Activated CD4-positive, alpha-beta T cell treated with anti-CD3 and anti-CD28 coated beads, Interleukin-2, amount 50 U/mL, for 4 hours (primary cell): Measurements from ENCODE around the gene OR5AU1.
"Not testable (repeated sequence)": the region's sequence is repeated elsewhere in the genome, so short reads cannot be mapped to it uniquely, and the experiment has no call there.

Experiments
- DNase-seq, 2 experiments: peaks; one replicate each; pipeline ENCODE4 v3.0.0-alpha.2; 2020

The OR5AU1 gene

DNA sequence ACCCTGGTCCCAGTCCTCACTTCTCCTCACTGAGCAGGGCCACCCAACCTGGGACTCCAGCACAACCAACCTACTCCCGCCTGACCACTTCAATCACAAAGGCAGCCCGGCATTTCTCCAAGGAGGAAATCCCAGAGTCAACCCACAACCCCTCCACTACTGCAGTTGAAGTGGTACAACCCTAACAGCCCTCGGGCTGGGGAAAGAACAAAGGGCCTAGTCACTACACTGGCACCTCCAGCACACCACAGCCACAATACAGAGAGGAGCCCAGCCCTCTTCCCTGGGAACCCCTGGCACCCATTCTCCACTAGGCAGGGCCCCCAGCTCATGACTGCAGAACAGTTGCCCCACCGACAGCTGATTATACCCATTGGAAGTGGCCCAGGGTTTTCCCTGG, 13.7 kb upstream of the OR5AU1 start:
- DNase-seq: no peak

DNA sequence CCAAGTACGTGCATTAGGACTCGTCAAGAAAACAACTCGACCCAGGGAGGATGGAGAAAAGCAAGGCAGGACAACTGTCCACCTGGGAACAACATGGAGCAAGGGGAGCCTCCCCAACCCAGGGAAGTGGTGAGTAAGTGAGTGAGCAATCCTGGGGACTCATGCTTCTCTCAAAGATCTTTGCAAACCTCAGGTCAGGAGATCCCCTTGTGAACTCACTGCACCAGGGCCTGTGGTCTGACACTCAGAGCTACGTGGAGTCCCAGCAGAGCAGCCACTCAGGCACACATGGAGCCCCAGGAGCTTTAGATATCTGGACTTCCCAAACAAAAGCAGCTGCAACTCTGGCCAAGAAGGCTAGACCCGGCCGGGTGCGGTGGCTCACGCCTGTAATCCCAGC, 12.2 kb upstream of the OR5AU1 start:
- DNase-seq: no peak

DNA sequence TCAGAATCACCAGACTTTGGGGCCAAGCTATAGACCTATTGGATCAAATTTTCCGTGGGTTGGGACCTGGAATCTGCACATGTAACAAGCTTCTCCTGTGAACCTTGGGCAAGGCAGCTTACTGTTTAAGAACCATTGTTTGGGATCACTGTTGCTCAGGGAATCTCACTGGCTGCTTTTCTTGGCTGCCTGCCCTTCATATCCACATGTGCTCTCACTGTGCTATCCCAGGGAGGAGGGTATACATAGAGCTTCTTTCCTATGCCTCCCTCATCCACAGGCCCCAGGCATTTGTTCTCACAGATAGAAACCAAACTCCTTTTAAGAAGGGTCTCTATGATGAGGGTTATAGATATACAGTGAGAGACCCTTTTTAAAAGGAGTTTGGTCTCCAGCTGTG, 9.8 kb upstream of the OR5AU1 start:
- DNase-seq: not testable (repeated sequence)

DNA sequence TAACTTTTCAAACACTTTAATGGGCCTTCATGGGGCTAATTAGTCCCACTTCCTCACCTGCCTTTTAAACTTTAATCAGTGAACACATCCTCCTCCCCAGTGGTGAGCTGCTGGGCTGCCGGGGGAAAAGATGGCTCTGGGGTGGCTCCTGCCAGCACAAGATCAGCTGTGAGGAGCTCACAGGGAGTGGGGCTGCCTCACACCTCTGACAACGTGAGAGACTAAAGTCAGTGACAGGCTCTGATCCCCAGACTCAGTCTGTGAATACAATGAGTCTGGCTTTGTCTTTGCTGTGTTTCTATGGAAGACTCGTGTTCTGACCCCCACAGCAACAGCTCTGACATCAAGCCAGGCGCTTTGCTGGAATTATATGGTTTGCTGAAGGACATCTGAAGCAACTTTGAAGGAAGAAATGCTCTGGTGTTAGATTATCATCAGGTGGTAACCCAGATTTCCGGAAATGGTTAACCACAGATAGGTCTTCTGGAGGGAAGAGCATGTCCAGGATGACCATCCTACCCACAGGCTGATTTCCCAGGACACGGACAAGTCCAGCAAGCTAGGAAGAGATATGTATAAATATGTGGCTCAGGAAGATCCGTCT, 9.2 kb upstream of the OR5AU1 start:
- not testable (repeated sequence) for DNase-seq

DNA sequence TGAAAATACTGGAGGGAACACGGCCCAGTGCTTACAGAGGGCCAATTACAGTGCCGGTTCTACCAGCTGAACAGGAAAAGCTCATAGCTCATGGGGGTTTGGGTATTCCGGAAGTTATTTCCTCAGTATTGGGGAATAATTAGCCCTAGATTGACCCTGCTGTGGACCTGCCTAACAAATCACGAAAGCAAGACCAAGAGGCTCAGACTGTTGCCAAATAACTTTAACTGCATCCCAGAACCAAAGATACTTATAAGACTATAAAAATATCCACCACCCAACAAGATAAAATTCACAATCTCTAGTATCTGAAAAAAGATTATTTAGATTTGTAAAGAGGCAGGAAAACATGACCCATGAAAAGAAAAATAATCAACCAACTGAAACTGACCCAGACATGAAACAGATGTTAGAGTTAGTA, 8.0 kb upstream of the OR5AU1 start:
- DNase-seq: no peak

DNA sequence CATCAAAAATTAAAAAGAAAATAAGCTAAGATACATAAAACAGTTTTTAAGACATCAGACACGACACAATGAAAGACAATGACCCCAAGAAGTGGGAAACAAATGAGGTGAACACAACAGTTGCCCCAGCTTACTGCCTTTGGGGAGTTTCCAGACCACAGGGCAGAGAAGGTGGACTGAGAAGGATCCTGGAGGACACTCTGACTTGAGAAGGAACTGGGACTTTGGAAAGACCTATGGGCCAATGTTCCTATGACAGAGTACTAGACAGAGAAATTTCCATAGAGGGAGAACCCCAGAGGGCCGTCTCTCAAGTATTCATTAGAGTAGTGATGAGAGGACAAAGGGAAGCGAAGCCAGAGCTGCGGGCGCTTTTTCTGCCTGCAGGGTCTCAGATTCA, 6.2 kb upstream of the OR5AU1 start:
- no peak for DNase-seq

DNA sequence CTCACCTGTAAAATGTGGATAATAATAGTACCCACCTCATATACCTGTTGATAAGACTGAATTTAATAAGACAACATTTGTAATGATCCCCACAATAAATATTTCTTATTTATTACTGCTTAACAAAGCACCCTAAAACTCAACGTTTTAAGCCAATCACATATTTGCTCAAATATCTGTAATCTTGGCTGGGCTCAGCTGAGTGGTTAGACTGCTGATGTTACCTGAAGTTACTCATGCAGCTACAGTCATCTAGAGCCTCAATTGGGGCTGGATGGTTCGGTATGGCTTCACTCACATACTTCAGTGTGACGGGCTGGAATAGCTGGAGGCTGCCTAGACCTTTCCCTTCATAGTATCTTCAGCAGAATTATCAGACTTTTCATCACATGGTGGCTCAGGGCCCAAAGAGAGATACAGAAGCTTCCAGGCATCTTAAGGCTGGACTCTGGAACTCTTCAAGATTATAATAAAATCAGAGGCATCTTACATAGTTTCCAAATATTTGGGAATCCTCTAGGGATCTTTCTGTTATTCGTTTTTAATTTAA, 4.3 kb upstream of the OR5AU1 start:
- no peak for DNase-seq

DNA sequence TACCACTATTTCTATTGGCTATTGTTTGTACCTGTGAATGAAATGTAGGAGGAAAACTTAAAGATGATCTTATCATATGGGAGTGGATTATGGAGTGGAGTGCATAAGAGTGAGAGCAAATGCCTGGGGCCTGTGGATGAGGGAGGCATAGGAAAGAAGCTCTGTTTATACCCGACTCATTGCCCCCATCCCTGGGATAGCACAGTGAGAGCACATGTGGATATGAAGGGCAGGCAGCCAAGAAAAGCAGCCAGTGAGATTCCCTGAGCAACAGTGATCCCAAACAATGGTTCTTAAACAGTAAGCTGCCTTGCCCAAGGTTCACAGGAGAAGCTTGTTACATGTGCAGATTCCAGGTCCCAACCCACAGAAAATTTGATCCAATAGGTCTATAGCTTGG, 2.3 kb upstream of the OR5AU1 start:
- not testable (repeated sequence) for DNase-seq

DNA sequence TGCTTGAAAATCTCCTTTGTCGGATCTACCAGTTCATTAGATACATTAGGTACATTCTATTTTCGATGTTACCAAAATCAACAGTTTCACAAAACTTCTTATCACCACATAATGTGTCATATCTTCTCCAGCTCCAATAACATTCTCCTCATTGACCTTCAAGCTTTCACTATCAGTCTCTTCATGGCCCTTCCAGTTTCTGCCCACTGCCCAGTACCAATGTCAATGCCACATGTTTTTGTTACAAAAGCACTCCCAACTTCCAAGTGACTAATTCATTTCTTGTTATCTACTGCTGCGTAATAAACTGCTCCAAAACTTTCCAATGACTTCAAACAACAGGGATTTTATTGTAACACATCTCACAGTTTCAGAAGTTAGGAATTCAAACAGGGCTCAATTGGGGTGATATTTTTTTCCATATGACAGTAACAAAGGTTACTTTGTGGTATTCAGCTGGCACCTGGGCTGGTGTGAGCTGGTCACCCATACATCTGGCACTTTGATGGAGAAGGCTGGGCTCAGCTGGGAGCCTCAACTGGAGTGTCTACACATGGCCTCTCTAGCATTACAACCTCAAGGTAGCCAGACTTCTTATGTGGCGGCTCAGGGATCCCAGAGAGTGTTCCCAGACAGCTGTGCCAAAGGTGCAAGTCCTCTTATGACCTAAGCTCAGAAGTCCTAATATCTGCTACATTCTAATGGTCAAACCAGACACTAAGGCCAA, 6.1 kb downstream of the OR5AU1 start:
- DNase-seq: no peak

DNA sequence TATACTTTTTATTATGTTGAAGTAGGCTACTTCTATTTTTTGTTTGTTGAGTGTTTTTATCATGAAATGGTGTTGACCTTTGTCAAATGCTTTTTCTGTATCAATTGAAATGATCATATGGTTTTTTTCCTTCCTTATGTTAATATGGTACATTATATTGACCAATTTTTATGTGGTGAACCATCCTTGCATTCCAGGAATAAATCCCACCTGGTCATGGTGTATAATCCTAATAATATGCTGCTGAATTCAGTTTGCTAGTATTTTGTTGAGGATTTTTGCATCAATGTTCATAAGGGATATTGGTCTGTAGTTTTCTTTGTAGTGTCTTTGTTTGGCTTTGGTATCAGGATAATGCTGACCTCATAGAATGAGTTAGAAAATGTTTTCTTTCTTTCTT, 10.4 kb downstream of the OR5AU1 start:
- no peak for DNase-seq

DNA sequence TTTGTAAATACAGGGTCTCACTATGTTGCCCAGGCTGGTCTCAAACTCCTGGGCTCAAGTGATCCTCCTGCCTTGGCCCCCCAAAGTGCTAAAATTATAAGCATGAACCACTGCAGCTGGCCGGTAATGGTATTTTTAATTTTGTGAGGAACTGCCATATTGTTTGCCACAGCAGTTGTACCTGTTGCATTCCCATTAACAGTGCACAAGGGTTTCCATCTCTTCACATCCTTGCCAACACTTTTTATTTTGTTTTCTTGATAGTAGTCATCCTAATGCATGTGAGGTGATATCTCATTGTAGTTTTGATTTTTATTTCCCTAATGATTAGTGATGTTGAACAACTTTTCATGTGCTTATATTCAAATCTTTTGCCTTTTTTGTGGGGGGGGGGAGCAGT, 13.5 kb downstream of the OR5AU1 start:
- DNase-seq: no peak

DNA sequence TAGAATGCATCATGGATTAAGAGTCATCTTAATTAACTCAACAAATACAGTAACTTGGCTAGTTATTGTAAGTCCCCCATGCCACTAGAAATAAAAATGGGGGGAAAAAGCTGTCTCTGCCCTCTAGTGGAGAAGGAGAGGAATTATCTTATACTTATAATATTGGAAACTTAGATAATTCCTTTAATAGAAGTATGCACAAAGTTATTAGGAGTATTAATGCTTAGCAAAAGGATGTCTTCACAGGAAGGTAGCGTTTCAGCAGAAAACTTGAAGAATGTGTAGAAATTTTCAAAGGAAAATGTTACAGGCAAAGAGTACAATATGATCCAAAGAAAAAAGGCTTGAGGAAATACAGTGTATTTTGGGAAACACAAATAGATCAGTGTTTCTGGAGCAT, 19.8 kb downstream of the OR5AU1 start:
- DNase-seq: no peak

DNA sequence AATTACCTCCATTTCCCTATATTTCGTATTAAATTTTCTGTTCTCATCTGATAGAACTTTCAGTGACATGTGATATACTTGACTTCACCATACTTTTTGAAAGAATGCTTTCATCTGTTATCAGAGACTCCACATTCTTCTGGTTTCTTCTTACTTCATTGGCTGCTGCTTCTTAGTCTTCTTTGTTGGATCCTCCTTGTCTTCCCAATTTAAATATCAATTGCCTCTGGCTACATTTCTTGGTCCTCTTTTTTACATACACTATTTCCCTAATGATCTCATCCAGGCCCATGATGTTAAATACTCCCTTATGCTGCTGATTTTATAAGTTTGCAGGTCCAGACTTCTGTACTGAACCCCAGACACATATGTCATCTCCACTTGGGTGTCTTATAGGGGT, 22.0 kb downstream of the OR5AU1 start:
- no peak for DNase-seq

DNA sequence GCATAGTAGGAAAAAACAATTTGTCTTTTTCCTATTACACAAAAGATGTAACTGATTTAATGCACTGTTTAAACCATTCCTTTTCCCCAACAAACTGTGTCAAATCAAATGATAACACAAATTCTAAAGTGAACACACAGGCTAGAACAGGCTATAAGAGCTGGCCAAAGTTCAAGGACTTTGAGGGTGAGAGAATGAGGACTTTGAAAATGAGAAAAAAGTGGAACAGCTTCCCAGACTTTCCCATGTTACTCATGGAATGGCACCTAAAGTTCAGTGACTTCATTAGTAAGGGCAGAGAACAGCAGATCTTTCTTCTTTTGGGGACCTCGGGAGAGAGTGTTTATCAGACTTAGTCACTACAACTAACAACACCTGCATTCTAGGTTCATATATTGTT, 32.4 kb downstream of the OR5AU1 start:
- DNase-seq: no peak

DNA sequence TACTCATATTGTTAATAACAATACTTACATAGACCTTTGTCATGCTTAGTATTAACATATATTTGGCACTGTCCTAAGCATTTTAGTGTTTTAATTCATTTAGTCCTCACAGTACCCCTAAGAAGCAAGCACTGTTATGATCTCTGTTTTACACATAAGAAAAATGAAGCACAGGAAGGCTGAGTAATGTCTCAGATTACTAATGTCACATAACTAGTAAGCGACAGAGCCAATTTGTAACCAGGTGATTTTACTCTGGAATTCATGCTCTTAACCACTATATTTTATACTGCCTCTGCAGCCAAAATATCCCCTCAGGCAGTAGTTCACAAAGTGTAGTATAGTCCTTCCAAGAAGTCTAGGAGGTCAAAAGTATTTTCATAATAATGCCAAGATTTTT, 34.7 kb downstream of the OR5AU1 start:
- DNase-seq: no peak

DNA sequence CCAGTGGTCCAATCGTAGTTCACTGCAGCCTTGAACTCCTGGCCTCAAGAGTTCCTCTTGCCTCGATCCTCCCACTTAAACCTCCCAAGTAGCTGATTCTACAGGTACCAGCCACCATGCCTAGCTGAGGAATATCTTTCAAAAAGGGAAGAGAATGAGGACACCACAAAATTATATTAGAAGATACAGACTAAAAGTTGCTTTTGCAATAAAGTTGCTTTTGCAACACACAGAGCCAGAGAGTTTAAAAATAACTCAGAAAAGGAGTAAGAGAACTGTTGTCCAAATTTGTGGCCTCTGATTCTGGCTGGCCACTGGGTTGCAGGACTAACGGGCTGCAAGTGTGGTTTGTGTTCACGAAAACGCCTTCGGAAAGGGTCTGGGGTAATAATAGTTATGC, 35.2 kb downstream of the OR5AU1 start:
- DNase-seq: no peak

DNA sequence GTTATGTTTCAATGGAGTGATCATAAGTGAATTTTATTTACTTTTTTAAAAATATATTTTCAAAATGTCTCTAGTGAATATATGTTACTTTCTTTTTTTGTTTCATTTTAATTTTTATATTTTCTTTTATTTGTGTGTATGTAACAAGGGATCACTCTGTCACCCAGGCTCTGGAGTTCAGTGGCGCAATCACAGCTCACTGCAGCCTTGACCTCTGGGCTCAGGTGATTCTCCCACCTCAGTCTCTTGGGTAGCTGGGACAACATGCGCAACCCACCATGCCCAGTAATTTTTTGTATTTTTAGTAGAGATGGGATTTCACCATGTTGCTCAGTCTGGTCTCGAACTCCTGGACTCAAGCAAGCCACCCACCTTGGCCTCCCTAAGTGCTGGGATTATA, 36.9 kb downstream of the OR5AU1 start:
- no peak for DNase-seq

DNA sequence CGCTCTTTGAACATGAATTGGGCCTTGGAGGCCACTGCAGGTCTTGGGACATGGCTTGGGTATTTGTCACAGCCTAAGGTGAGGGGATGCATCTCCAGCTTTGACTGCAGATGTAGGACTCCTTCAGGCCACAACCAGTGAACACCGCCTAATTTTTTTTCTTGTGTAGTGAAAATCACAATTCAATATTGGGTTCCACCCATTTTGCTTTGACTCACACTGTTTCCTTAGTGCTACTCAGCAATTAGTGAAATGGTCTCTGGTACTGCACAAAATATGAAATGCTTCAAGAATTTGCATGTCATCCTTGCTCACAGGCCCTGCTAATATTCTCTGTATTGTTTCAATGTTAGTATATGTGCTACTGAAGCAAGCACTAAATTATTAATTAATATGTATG, 42.5 kb downstream of the OR5AU1 start:
- no peak for DNase-seq

DNA sequence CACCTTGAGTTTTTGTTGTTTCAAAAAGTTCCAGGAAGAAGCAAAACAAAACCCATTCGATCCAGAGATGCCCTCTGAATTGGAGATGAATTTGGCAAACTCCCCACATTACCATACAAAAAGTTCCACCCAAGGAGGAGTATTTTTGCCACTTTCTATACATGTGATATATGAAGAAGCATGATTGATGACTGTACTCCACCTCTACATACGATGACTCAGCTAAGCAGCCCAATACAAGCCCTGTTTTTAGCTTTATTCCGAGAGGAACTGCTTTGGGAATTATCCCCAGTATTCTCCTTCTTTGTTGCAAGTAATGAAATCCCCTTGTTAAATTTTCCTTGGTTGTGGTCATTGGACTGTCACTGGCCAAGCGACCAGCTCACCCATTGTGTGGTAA, 43.6 kb downstream of the OR5AU1 start:
- no peak for DNase-seq

DNA sequence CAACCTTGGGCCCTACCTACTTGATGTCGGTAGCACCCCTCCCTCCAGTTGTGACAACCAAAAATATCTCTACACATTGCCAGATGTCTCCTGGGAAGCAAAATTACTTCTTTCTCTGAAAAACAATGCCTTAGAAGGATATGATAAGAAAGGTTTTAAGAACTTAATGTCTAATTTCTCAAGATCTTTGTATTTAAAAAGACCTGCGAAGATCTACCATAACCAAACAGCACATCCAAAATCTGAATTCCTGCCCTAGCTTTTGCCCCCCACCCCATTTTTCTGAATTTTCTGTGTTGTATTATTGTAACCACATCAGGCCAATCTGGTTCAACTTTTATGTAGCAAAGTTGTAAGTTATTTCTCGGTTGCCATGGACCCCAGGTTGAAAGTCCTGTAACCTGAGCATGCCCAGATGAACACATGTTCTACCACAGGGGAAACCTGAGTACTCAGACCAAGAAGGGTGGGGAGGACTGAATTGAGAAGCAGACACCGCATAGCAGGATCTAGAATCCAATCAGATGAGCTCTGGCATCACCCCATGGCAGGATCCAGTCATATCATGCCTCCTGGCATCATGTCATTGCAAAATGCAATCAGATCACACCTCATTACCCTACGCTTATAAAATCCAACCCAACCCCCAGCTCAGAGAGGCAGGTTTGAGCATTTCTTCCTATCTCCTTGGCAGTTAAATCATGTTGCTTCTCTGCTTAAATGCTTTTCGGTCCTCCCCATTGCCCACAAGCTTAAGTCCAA, 46.3 kb downstream of the OR5AU1 start:
- DNase-seq: no peak

DNA sequence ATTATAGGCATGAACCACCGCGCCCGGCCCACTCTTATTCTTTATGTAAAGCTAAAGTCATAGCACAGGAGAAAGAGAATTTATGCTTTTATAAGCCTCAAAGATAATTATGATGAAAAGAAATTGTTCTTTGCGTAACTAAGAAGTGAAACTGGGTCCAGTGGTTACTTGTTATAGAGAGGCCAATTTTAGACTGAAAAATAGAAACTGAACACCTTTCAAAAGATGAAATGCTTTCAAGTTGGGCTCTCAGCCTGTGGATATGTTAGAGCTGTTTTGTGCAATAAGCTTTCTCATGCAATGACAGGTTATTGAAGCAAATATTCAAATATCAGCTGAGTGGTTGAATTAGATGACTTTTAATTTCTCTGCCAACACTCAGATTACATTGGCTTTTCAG, 47.1 kb downstream of the OR5AU1 start:
- no peak for DNase-seq

DNA sequence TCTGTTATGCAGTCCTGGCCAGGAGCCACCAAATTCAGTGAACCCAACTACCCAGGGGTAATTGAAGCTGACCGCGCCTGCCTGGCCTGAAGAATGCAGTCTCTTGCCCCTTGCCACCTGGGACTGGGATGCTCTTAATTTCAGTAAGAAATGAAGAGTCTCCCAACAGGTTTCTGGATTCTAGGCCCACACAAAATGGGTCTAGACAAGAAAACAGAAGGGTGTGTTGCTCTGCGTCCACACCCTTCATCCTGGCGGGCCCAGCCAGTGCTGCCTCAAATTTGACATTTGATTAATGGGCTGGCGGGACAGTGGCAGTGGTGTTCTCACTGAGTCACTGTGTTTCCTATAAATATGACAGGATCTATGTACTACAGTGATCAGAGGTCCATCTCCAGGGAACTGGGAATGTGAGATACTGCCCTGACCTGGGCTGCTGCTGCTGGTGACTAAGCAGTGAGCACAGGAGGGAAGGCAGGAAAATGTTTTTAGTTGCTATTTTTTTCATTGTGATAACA, 48.5 kb downstream of the OR5AU1 start:
- no peak for DNase-seq

DNA sequence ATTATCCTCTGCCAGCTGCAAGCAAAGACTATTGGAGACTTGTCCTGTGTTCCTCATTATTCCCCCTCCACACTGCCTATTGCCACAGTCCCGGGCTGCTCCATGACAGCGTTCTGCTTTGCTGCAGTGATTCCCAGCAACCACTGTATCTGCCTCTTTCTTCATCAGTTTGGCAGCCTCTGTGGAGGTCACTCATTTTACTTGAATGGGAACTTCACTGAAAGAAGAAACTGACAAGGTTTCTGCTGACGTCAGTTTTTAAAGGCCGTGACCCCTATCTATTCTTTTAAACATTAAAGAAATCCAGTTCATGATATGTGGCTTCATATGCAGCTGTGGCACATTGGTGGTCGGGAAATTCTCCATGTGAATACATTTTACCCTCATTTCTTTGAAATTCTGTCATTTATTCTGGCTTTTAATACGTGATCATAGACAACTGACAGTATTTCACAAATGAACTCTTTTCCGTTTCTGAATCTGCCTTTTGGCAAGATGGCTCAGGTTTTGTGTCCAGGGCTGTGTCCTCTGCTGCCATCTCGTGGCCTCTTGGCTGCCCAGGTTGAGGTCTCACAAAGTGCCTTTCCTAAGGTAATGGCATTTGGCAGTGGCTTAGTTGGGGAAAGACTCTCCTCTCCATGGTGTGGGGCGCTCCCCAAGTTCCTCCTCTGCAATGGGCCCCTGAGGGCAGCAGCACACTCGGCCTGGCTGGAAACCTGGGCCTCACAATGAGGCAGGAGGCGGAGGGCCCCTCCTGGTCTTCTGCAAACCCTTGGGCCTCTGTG, 49.2 kb downstream of the OR5AU1 start:
- DNase-seq: peak; percentile 75 to 77
